ENCODE results near the gene NSUN4.

DNA sequence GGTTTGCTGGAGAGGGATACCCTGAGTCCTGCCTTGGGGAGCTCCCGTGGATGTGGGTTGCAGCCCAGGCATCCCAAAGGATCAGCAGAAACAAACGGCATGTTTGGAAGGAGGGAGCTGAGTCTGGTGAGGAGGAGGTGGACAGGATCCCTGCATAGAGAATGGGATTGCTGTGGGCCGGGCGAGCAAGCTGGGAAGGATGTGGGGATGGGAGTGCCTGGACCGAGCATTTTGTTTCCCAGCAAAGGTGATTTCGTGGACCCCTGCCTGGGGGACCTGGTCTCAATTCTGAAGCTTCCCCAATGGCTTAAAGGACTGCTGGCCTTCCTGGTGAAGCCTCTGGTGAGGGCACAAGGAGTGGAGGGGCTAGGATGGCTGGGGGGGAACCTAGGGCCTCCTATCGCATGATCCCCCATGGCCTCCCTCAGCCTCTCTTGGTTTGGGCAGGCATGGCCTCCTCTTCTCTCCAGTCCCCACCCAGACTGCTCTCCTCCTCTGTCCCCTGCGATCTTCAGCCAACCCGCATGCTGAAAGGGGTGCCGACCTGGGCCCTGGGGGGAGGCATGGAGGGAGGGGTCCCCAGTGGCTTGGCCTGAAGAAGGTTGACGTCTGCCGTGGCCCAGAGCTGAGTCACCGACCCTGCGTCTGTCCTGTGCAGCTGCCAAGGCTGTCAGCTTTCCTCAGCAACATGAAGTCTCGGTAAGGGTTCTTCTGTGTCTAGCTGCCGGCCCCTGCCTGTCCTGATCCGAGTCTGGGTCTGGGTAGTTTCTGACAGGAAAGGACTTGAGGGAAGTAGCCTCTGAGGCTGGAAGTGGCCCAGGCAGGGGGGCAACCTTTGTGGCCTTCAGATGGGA lies 69.8 kb downstream of the NSUN4 start:
- TF ChIP-seq, protein P1, sequence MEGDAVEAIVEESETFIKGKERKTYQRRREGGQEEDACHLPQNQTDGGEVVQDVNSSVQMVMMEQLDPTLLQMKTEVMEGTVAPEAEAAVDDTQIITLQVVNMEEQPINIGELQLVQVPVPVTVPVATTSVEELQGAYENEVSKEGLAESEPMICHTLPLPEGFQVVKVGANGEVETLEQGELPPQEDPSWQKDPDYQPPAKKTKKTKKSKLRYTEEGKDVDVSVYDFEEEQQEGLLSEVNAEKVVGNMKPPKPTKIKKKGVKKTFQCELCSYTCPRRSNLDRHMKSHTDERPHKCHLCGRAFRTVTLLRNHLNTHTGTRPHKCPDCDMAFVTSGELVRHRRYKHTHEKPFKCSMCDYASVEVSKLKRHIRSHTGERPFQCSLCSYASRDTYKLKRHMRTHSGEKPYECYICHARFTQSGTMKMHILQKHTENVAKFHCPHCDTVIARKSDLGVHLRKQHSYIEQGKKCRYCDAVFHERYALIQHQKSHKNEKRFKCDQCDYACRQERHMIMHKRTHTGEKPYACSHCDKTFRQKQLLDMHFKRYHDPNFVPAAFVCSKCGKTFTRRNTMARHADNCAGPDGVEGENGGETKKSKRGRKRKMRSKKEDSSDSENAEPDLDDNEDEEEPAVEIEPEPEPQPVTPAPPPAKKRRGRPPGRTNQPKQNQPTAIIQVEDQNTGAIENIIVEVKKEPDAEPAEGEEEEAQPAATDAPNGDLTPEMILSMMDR (IDR thresholded peaks at IDR 0.05): no peak
- TF ChIP-seq POLR2A (IDR thresholded peaks at IDR 0.05) (no peak), EP300 (IDR thresholded peaks at IDR 0.05) (no peak)

All from gastroesophageal sphincter (tissue), 3 donors.